ENCODE data around the gene DIP2C.

GRCh38 chr10:625333-625696, 64.2 kb downstream of the DIP2C start:
- no peak for TF ChIP-seq TARDBP (IDR thresholded peaks at IDR 0.05)
- no peak for TF ChIP-seq SUZ12 (IDR thresholded peaks at IDR 0.05)
- TF ChIP-seq PKNOX1 (IDR thresholded peaks at IDR 0.05): no peak
- no peak for TF ChIP-seq ZNF384 (IDR thresholded peaks at IDR 0.05)
- no peak for TF ChIP-seq NFRKB (IDR thresholded peaks at IDR 0.05)
- no peak for TF ChIP-seq ELF4 (IDR thresholded peaks at IDR 0.05)
- no peak for TF ChIP-seq SP1 (IDR thresholded peaks at IDR 0.05)
- TF ChIP-seq FOXM1 (IDR thresholded peaks at IDR 0.05; ENCODE audit: borderline replicate concordance): no peak
- TF ChIP-seq CTBP1 (IDR thresholded peaks at IDR 0.05; ENCODE audit: borderline replicate concordance): no peak
- TF ChIP-seq FOXK2 (IDR thresholded peaks at IDR 0.05): no peak
- no peak for TF ChIP-seq BHLHE40 (IDR thresholded peaks at IDR 0.05; ENCODE audit: borderline replicate concordance)
- no peak for TF ChIP-seq FOXA1 (IDR thresholded peaks at IDR 0.05)
- no peak for TF ChIP-seq ARNT (IDR thresholded peaks at IDR 0.05)

All from HEK293T (cell line).